Mucosa of stomach (tissue), 1 donor: ENCODE data around the gene BAIAP2L1.

Experiments used
- H3K27me3 ChIP-seq: one replicate; pipeline ENCODE4 v1.7.0; 2013; ENCODE audit warnings: mild to moderate bottlenecking, low read length; ENCODE audit not compliant: control insufficient read depth, insufficient read depth
- H3K36me3 ChIP-seq: one replicate; pipeline ENCODE4 v1.7.0; 2013; ENCODE audit warnings: low read length; ENCODE audit not compliant: control insufficient read depth, insufficient read depth
- H3K4me1 ChIP-seq: one replicate; pipeline ENCODE4 v1.7.0; 2013; ENCODE audit warnings: mild to moderate bottlenecking, low read length; ENCODE audit not compliant: control insufficient read depth, insufficient read depth
- H3K4me3 ChIP-seq: one replicate; pipeline ENCODE4 v1.7.0; 2013; ENCODE audit warnings: low read length
- H3K9ac ChIP-seq: one replicate; pipeline ENCODE4 v1.7.0; 2013; ENCODE audit warnings: mild to moderate bottlenecking, low read length, moderate library complexity
- H3K9me3 ChIP-seq: one replicate; pipeline ENCODE4 v1.7.0; 2013; ENCODE audit warnings: mild to moderate bottlenecking, low read length, moderate library complexity; ENCODE audit not compliant: control insufficient read depth
- donor health status: Pancreatic carcinoma.

BAIAP2L1 gene

GRCh38 chr7:98351136-98351535 is 49.8 kb downstream of the BAIAP2L1 start:
- Histone ChIP-seq H3K9ac (no peak overlapping the region), H3K36me3 (peaks cover 4% of the 10 kb centered on the region), H3K4me1 (peaks cover 50% of the 10 kb centered on the region)

GRCh38 chr7:98348726-98349474 is 52.0 kb downstream of the BAIAP2L1 start:
- Histone ChIP-seq H3K9ac (no peak overlapping the region), H3K9me3 (no peaks in the 10 kb centered on the region)

More at GRCh38 chr7:98351136-98351535, 49.8 kb downstream of the BAIAP2L1 start:
- H3K4me3 ChIP-seq: no peak overlapping the region
- no peaks in the 10 kb centered on the region for H3K27me3 ChIP-seq
- no peaks in the 10 kb centered on the region for H3K9me3 ChIP-seq

GRCh38 chr7:98346515-98347069 is 54.3 kb downstream of the BAIAP2L1 start:
- H3K4me1 ChIP-seq: peaks cover 23% of the 10 kb centered on the region
- no peak overlapping the region for H3K4me3 ChIP-seq
- H3K27me3 ChIP-seq: no peaks in the 10 kb centered on the region
- H3K9me3 ChIP-seq: no peaks in the 10 kb centered on the region
- H3K36me3 ChIP-seq: no peaks in the 10 kb centered on the region
- H3K9ac ChIP-seq: no peak overlapping the region

More at GRCh38 chr7:98348726-98349474, 52.0 kb downstream of the BAIAP2L1 start:
- Histone ChIP-seq H3K4me1 (peaks cover 33% of the 10 kb centered on the region), H3K36me3 (no peaks in the 10 kb centered on the region), H3K27me3 (no peaks in the 10 kb centered on the region), H3K4me3 (no peak overlapping the region)

GRCh38 chr7:98341106-98341505 is 59.8 kb downstream of the BAIAP2L1 start:
- Histone ChIP-seq H3K36me3 (no peaks in the 10 kb centered on the region), H3K4me1 (peaks cover 8% of the 10 kb centered on the region), H3K4me3 (no peak overlapping the region), H3K9me3 (no peaks in the 10 kb centered on the region), H3K9ac (no peak overlapping the region), H3K27me3 (no peaks in the 10 kb centered on the region)

- Histone ChIP-seq H3K4me3 (no peak overlapping the region), H3K9ac (no peak overlapping the region), H3K27me3 (no peaks in the 10 kb centered on the region), H3K9me3 (no peaks in the 10 kb centered on the region), H3K4me1 (peaks cover 11% of the 10 kb centered on the region), H3K36me3 (no peaks in the 10 kb centered on the region)
Measured at GRCh38 chr7:98339043-98339442, 61.8 kb downstream of the BAIAP2L1 start.

- Histone ChIP-seq H3K27me3 (no peaks in the 10 kb centered on the region), H3K4me1 (peaks cover 5% of the 10 kb centered on the region), H3K9me3 (no peaks in the 10 kb centered on the region), H3K36me3 (no peaks in the 10 kb centered on the region), H3K9ac (no peak overlapping the region), H3K4me3 (no peak overlapping the region)
Measured at GRCh38 chr7:98338441-98338840, 62.4 kb downstream of the BAIAP2L1 start.

GRCh38 chr7:98335411-98335977 is 65.4 kb downstream of the BAIAP2L1 start:
- H3K36me3 ChIP-seq: no peaks in the 10 kb centered on the region
- H3K4me3 ChIP-seq: no peak overlapping the region
- peaks cover 3% of the 10 kb centered on the region for H3K4me1 ChIP-seq
- H3K9ac ChIP-seq: no peak overlapping the region
- H3K9me3 ChIP-seq: no peaks in the 10 kb centered on the region
- H3K27me3 ChIP-seq: no peaks in the 10 kb centered on the region

GRCh38 chr7:98334081-98334480 is 66.8 kb downstream of the BAIAP2L1 start:
- H3K36me3 ChIP-seq: no peaks in the 10 kb centered on the region
- H3K4me1 ChIP-seq: peaks cover 3% of the 10 kb centered on the region
- no peak overlapping the region for H3K4me3 ChIP-seq

GRCh38 chr7:98330926-98331529 is 69.9 kb downstream of the BAIAP2L1 start:
- Histone ChIP-seq H3K36me3 (no peaks in the 10 kb centered on the region), H3K4me1 (peaks cover 3% of the 10 kb centered on the region), H3K27me3 (no peaks in the 10 kb centered on the region), H3K9me3 (no peaks in the 10 kb centered on the region), H3K4me3 (no peak overlapping the region), H3K9ac (no peak overlapping the region)

More at GRCh38 chr7:98334081-98334480, 66.8 kb downstream of the BAIAP2L1 start:
- Histone ChIP-seq H3K9ac (no peak overlapping the region), H3K27me3 (no peaks in the 10 kb centered on the region), H3K9me3 (no peaks in the 10 kb centered on the region)

GRCh38 chr7:98329791-98330373 is 71.0 kb downstream of the BAIAP2L1 start:
- H3K36me3 ChIP-seq: no peaks in the 10 kb centered on the region
- H3K27me3 ChIP-seq: no peaks in the 10 kb centered on the region
- H3K9me3 ChIP-seq: no peaks in the 10 kb centered on the region
- H3K9ac ChIP-seq: no peak overlapping the region
- no peak overlapping the region for H3K4me3 ChIP-seq
- H3K4me1 ChIP-seq: no peaks in the 10 kb centered on the region

- Histone ChIP-seq H3K4me1 (no peaks in the 10 kb centered on the region), H3K36me3 (no peaks in the 10 kb centered on the region), H3K4me3 (no peak overlapping the region), H3K27me3 (no peaks in the 10 kb centered on the region), H3K9me3 (no peaks in the 10 kb centered on the region), H3K9ac (no peak overlapping the region)
Measured at GRCh38 chr7:98329100-98329790, 71.6 kb downstream of the BAIAP2L1 start.
